Epithelial cell of prostate (primary cell): ENCODE results near the gene WNT4.

Experiments
- DNase-seq: peaks from one replicate; pipeline ENCODE4 v3.0.0-alpha.2; 2011; ENCODE audit warnings: low read depth, low spot score
- H3K27ac ChIP-seq: fragments of 450-650 bp; 2 replicates; pipeline ENCODE4 v1.5.1; 2017; ENCODE audit warnings: mild to moderate bottlenecking

WNT4 gene

GRCh38 chr1:22143065-22144033, at the start of gene WNT4:
WNT4 (minus strand) TSS chr1:22143097; CDS start chr1:22142922, 175 bp downstream.
- no peak for DNase-seq
- no peak within 1 kb of the TSS for H3K27ac ChIP-seq

GRCh38 chr1:22190731-22191130, 47.8 kb upstream of the WNT4 start:
- H3K27ac ChIP-seq = no peak overlapping the region
- no peak for DNase-seq

GRCh38 chr1:22190251-22190650, 47.4 kb upstream of the WNT4 start:
- no peak for DNase-seq
- H3K27ac ChIP-seq = no peak overlapping the region

- H3K27ac ChIP-seq = no peak overlapping the region
- no peak for DNase-seq
These were observed 46.7 kb upstream of the WNT4 start for GRCh38 chr1:22189619-22190018.

- no peak for DNase-seq
These were observed 46.0 kb upstream of the WNT4 start for GRCh38 chr1:22188914-22189313.

GRCh38 chr1:22188436-22188835, 45.5 kb upstream of the WNT4 start:
- no peak for DNase-seq

More at GRCh38 chr1:22188914-22189313, 46.0 kb upstream of the WNT4 start:
- H3K27ac ChIP-seq = no peak overlapping the region

GRCh38 chr1:22186311-22186710, 43.4 kb upstream of the WNT4 start:
- no peak for DNase-seq
- H3K27ac ChIP-seq = no peak overlapping the region

More at GRCh38 chr1:22188436-22188835, 45.5 kb upstream of the WNT4 start:
- H3K27ac ChIP-seq = no peak overlapping the region

- no peak for DNase-seq
- H3K27ac ChIP-seq = no peak overlapping the region
These were observed 42.2 kb upstream of the WNT4 start for GRCh38 chr1:22184892-22185612.

- DNase-seq = no peak
- H3K27ac ChIP-seq = no peak overlapping the region
These were observed 41.6 kb upstream of the WNT4 start for GRCh38 chr1:22184454-22184853.

- no peak overlapping the region for H3K27ac ChIP-seq
- no peak for DNase-seq
These were observed 39.8 kb upstream of the WNT4 start for GRCh38 chr1:22182715-22183114.

GRCh38 chr1:22179197-22179803, 36.4 kb upstream of the WNT4 start:
- DNase-seq = no peak

GRCh38 chr1:22177354-22178003, 34.6 kb upstream of the WNT4 start:
- peak; percentile 48 for DNase-seq
- no peak overlapping the region for H3K27ac ChIP-seq

More at GRCh38 chr1:22179197-22179803, 36.4 kb upstream of the WNT4 start:
- no peak overlapping the region for H3K27ac ChIP-seq

- H3K27ac ChIP-seq = no peak overlapping the region
- DNase-seq = no peak
These were observed 33.4 kb upstream of the WNT4 start for GRCh38 chr1:22176258-22176657.

- no peak overlapping the region for H3K27ac ChIP-seq
- DNase-seq = no peak
These were observed 31.7 kb upstream of the WNT4 start for GRCh38 chr1:22174446-22175220.

GRCh38 chr1:22171951-22172715, 29.2 kb upstream of the WNT4 start:
- no peak overlapping the region for H3K27ac ChIP-seq
- no peak for DNase-seq

- no peak for DNase-seq
- no peak overlapping the region for H3K27ac ChIP-seq
These were observed 26.9 kb upstream of the WNT4 start for GRCh38 chr1:22169816-22170215.

GRCh38 chr1:22168412-22168973, 25.6 kb upstream of the WNT4 start:
- no peak overlapping the region for H3K27ac ChIP-seq

GRCh38 chr1:22166439-22166838, 23.5 kb upstream of the WNT4 start:
- no peak for DNase-seq
- H3K27ac ChIP-seq = no peak overlapping the region

More at GRCh38 chr1:22168412-22168973, 25.6 kb upstream of the WNT4 start:
- DNase-seq = no peak
